Head of caudate nucleus (tissue), 42 donors: ENCODE measurements around the gene ZNF646.
A peak's percentile ranks its signal among the peaks of the same experiment; 100 is the strongest.

Source experiments
- DNase-seq, 42 donors: peaks; one replicate each; pipeline versions ENCODE4 v3.0.0 to v3.0.0-alpha.2; 2020 to 2021; ENCODE audit warnings: mixed read lengths in 7 of 42
- intact Hi-C: fragments of 100-400 bp; cut with DNase I; formaldehyde crosslinking; loops from one replicate; pipeline ENCODE4 v1.15.0; 2022

The ZNF646 gene, protein sequence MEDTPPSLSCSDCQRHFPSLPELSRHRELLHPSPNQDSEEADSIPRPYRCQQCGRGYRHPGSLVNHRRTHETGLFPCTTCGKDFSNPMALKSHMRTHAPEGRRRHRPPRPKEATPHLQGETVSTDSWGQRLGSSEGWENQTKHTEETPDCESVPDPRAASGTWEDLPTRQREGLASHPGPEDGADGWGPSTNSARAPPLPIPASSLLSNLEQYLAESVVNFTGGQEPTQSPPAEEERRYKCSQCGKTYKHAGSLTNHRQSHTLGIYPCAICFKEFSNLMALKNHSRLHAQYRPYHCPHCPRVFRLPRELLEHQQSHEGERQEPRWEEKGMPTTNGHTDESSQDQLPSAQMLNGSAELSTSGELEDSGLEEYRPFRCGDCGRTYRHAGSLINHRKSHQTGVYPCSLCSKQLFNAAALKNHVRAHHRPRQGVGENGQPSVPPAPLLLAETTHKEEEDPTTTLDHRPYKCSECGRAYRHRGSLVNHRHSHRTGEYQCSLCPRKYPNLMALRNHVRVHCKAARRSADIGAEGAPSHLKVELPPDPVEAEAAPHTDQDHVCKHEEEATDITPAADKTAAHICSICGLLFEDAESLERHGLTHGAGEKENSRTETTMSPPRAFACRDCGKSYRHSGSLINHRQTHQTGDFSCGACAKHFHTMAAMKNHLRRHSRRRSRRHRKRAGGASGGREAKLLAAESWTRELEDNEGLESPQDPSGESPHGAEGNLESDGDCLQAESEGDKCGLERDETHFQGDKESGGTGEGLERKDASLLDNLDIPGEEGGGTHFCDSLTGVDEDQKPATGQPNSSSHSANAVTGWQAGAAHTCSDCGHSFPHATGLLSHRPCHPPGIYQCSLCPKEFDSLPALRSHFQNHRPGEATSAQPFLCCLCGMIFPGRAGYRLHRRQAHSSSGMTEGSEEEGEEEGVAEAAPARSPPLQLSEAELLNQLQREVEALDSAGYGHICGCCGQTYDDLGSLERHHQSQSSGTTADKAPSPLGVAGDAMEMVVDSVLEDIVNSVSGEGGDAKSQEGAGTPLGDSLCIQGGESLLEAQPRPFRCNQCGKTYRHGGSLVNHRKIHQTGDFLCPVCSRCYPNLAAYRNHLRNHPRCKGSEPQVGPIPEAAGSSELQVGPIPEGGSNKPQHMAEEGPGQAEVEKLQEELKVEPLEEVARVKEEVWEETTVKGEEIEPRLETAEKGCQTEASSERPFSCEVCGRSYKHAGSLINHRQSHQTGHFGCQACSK (N-terminal part only)

DNA sequence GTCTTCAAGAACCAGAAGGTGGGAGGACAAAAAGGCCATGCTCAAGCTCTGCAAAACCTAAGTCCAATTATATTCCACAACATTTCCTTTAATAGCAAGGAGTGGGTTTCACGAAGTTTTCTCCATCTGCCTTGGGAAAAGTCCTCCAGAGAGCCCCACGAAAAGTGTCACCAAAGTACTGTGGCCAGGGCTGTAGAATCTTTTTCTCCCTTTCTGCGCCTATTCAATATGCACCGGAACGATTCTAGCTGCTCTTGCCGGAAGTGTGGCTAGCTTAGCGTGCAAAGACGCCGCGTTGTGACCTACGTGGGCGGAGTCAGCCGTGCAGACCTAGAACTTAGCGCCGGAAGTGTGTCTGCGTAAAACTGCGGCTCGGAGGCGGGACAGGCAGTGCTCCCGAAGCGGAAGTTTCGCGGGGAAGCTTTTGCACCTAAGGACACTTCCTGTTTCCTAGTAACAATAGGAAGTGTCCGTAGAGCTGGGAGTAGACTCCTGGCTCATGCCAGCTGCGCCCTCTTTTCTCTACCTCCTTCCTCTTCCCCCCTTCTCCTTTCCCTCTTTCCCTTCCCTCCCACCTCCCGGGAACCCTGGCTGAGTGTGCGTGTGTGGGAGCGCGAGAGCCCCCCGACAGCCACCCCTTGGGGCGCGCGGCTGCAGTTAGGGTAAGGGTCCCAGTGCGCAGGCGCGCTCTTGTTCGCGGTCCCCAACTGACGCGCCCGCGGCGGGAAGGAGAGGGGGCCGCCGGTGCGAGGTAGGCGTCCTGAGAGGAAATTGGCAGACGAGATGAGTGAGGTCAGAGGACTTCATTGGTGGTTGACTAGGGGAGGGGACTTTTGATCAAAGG is at the start of gene ZNF646, which contains the start of gene ZNF668:
ZNF646 (plus strand) TSS at position 453 of the 844 bp plus-strand sequence. CDS start 1,903 bp downstream, outside the sequence.
ZNF668 (minus strand) TSS at position 271 of the 844 bp plus-strand sequence. CDS start 9,781 bp downstream, outside the sequence.
- intact Hi-C loops = loop anchor here (5.0 kb wide), 1 partner anchor 42 kb away; the partner anchor contains the start of gene STX4
- DNase-seq = peak; percentile 97 to 100 (median 99)

DNA sequence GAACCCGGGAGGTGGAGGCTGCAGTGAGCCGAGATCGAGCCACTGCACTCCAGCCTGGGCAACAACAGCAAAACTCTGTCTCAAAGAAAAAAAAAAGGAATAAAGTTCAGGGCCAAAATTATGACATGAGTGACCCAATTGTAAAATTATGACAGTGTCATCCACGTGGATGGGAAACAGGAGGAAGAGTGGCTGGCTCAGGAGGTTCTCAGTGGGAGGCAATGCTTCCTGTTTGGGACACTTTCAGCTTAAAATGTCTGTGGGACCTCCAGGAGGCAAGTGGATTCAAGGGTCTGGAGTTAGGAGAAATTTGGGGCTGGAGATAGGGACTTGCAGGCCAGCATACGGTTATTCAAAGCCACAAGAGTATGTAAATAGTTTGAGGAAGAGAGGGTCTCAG is 48.9 kb upstream of the ZNF646 start:
- intact Hi-C loops = no loop called here

DNA sequence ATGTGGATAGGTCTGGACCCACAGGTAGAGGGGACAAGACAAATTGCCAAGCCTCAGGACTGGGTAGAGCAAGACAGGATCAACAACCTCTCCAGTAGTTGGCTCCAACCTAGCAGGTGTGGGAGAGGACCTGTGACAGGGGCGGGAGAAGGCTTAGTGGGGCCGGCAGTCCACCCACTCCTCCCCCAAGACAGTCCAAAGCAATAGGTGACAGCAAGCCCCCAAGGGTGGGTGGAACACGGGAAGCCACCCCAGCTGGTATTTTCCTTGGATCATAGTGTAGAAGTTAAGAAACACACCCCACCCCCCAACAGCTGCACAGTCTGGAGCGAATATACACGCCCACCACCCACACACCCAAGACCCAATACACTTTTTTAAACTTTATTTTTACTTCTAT is 45.0 kb upstream of the ZNF646 start:
- no peak for DNase-seq
- intact Hi-C loops = no loop called here

More for the DNA sequence above, 48.9 kb upstream of the ZNF646 start:
- no peak for DNase-seq

DNA sequence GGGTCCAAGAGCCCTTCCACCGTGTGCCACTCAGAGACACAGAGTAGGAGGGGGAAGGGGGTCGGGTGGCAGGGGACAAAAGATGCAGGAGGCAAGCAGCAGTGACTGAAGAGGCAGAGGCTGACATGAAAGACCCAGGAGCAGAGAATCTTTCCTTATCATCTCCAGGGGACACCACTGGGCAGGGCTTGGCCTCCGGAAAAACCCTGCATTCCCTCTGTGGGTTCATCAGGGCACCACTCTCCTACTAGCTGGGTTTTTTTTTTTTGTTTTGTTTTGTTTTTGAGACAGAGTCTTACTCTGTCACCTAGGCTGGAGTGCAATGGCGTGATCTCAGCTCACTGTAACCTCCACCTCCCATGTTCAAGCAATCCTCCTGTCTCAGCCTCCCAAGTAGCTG is 42.9 kb upstream of the ZNF646 start:
- no peak for DNase-seq
- intact Hi-C loops = loop anchor here (5.0 to 10.0 kb wide), 2 partner anchors 41 to 46 kb away; partner anchors contain the start of genes HSD3B7, ZNF646 and ZNF668

DNA sequence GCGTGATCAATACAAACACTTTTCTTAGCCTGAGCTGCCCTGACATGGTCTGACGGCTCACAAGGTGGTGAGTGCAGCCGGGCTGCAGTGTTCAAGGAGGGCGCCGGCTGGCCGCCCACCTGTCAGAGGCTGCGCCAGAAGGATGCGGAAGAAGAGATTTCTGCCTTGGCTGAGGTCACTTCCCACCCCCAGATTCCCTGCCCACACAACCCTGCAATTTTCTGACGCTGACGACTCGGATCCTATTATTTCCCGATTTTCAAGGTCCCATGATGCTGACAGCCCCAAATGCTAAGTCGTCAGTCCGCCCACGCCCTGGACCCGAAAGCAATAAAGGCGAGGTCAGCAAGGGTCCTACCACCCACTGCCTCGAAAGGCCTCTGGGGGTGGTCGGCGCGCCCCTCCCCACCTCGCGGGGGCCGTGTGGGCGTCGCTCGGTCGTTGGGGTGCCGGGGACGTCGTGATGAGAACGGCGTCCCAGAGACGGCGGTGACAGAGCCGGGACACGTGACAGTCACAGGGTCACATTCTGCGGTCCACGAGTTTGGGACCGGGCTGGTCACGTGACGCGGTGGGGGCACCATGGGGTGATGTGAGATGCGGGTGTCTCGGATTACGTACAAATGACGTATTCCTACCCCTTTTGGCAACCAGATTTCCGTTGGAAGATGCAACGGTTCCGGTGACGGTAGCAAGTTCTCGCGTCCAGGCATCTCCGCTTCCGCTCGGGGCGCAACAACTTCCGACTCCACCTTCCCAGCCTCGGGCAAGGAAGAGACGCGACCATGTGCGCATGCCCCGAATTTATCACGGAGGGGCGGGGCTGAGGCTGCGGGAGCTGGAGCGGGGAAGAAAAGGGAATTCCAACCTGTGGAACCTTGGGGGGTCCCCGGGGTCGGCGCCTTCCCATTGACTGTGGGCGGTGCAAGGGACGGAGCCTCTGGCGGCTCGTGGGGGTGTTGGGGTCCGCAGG is 41.2 kb upstream of the ZNF646 start, which contains the start of gene STX4:
STX4 (plus strand) TSS at position 823 of the 973 bp plus-strand sequence. CDS start 248 bp downstream, outside the sequence.
- DNase-seq = peak; percentile 95 to 100 (median 98)
- intact Hi-C loops = loop anchor here (5.0 to 10.0 kb wide), 2 partner anchors 39 to 48 kb away; partner anchors contain the start of genes HSD3B7, ZNF646 and ZNF668

DNA sequence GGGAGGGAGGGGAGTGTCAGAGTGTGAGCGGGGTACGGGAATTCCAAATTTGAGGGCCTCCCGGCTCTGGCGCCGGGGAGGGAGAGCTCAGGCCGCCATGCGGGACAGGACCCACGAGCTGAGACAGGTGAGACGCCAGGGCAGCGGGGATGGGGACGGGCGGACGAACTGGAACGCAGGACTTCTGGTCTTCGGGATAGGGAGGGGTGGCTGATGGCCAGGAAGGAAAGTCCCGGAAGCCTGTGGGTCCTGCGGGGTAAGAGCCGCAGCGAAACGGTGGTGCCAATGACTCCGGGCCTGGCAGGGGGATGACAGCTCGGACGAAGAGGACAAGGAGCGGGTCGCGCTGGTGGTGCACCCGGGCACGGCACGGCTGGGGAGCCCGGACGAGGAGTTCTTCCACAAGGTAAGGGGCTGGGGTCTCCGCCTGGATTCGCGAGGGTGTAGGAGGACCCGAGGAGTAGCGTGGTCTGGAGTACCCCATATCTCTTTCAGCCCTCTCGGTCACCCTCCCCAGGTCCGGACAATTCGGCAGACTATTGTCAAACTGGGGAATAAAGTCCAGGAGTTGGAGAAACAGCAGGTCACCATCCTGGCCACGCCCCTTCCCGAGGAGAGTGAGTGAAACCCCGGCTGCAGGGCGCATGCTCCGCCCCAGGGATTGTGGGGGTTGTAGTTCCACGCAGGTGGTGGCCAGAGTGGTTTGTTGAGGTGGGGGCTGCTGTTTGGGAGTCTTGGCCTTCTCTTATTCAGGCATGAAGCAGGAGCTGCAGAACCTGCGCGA is 40.3 kb upstream of the ZNF646 start:
- intact Hi-C loops = loop anchor here (5.0 to 10.0 kb wide), 2 partner anchors 38 to 49 kb away; partner anchors contain the start of genes HSD3B7, ZNF646 and ZNF668
- DNase-seq = peak; percentile 88 to 97 (median 94)

DNA sequence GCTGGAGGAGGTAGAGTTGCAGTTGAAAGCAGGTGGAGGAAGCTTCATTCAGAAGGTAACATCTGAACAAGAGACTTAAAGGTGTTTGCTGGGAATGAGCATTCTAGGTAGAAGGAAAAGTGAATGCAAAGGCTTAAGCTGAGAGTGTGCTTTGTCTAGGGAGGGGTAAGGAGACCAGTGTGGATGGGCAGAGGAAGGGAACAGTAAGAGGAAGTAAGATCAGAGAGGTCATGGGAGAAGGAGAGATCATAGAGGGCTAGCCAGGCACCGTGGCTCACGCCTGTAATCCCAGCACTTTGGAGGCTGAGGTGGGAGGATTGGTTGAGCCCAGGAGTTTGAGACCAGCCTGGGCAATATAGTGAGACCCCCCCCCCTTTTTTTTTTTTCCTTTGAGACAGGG is 37.5 kb upstream of the ZNF646 start:
- intact Hi-C loops = loop anchor here (10.0 kb wide), 1 partner anchor 52 kb away; the partner anchor contains the start of gene HSD3B7
- no peak for DNase-seq

DNA sequence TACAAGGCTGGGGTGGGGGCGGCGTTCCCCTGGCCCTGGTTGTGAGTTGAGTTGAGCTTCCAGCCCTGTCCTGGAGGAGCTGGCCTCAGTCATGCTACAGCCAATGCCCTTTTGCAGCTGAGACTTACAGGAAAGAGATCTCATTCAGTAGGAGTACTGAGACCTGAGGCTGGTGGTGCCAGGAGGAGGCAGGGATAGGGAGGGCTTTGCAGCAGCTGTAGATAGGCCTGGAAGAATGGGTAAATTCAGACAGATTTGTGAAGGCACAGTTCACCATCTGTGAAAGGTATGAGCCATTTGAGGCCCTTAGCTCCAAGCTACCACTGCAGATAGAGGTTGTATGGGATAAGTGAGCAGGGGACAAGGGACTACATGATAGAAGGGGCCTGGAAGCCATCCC is 35.2 kb upstream of the ZNF646 start:
- intact Hi-C loops = loop anchor here (10.0 kb wide), 1 partner anchor 54 kb away; the partner anchor contains the start of gene HSD3B7
- DNase-seq = peak in 11 of 42 donors; percentile 11 to 49 (median 27)

DNA sequence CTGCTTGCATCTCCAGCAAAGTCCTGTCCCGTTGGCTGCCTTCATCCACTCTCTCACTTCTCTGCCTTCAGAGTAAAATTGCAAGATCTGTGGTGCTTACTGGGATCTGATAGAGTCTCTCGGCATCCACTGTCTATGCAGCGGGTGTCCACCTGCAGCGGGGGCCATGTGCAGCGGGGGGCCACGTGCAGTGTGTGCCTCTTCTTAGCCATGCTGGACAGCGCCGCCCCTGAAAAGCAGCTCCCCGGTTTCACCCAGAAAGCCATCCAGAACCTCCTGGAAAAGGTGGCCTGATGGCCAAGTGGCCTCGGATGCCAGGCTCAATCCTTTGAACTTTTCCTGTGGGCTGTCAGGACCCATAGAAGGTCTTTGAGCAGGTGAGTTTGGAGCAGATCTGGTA is 31.4 kb upstream of the ZNF646 start:
- no peak for DNase-seq
- intact Hi-C loops = no loop called here

DNA sequence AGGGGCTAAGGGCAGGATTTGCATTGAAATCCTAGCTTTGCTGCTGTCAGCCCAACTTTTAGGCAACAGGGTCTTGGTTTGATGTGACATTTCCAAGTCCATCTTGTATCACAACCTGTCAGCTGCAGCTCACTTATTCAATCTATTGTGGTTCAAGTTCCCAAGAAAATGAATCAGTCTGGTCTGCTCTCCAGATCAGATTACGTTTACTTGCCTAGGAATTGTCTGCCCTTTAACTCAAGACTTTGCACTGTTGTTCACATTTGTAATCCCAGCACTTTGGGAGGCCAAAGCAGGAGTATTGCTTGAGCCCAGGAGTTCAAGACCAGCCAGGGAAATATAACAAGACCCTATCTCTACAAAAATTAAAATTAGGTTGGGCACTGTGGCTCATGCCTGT is 30.9 kb upstream of the ZNF646 start:
- no peak for DNase-seq
- intact Hi-C loops = no loop called here

DNA sequence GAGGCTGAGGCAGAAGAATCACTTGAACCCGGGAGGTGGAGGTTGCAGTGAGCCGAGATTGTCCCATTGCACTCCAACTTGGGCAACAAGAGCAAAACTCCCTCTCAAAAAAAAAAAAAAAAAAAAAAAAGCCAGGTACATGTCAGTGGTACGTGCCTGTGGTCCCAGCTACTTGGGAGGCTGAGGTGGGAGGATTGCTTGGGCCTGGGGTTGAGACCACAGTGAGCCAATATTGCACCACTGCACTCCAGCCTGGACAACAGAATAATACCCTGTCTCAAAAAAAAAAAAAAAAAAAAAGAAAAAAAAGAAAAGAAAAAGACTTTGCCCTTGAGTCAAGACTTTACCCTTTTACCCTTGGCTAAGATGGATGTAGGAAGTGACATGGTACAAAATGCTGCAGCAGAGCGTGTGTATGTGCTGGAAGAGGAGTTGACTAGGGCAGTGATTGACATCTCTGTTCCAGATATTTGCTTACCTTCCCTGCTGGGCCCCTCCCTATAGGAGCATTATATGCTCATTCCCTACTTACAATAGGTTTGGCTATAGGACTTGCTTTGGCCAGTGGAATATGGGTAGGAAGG is 30.2 kb upstream of the ZNF646 start:
- DNase-seq = no peak
- intact Hi-C loops = no loop called here

DNA sequence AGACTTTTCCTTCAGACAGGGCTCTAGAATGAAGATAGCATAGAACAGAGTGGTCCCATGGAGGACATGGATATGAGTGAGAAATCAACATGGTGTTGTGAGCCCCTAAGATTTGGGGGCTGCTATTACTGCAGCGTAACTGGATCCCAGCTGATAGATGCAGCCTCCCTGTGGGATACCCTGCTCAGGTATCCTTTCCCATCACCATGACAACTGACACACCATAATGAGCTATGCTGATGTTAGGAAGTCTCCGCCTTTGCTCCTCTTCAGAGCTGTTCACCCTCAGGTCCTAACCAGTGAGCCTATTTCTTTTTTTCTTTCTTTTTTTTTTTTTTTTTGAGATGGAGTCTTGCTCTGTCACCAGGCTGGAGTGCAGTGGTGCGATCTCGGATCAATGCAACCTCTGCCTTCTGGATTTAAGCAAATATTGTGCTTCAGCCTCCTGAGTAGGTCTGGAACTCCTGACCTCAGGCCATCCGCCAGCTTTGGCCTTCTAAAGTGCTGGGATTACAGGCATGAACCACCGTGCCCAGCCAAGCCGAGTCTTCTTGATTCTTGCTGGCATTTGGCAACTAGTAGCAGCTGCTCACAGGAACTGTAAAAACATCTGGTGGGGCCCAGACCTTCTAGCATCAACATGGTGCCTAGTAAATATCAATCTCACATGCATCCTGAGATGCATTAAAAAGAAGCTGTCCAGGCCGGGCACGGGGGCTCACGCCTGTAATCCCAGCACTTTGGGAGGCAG is 23.8 kb upstream of the ZNF646 start:
- intact Hi-C loops = no loop called here
- DNase-seq = no peak

DNA sequence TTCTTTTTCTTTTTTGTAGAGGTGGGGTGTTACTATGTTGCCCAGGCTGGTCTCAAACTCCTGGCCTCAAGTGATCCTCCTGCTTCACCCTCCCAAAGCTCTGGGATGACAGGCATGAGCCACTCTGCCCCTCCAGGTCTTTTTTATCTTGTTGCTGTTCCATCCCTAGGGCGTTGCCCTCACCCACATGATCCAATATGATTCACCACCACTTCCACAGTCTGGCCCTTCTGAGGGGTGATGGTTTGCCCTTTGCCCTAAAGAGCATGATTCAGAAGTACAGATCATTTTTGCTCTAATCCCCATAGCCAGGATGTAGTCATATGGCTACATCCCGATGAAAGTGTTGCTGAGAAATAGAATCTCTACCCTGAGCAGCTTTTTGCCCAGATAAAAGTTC is 22.1 kb upstream of the ZNF646 start:
- DNase-seq = no peak
- intact Hi-C loops = no loop called here

DNA sequence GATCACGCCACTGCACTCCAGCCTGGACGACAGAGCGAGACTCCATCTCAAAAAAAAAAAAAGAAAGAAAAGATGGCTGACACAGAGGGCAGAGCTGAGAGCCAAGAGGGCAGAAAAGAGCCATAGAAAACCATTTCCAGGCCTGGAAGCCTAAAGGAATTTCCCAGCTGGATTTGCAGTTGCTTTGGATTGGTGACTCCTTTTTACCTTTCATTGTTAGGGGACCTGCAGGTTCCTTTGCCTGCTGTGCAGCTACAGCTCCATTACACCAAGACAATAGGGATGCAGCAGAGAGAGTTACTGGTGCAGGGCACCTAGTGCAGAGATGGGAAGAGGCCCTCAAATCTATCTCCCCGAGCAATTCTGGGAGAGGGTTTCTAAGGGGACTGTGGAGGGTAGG is 18.6 kb upstream of the ZNF646 start:
- intact Hi-C loops = no loop called here
- DNase-seq = no peak
